HG02678 (cell line): ENCODE data around the gene CREB3L1.

ENCODE experiments used
- ATAC-seq: cut with Tn5 transposase; IDR thresholded peaks from one replicate; pipeline ENCODE4 v1.9.1; 2021; ENCODE audit warnings: mild to moderate bottlenecking, moderate library complexity; ENCODE audit not compliant: unreplicated experiment

Gene CREB3L1, protein sequence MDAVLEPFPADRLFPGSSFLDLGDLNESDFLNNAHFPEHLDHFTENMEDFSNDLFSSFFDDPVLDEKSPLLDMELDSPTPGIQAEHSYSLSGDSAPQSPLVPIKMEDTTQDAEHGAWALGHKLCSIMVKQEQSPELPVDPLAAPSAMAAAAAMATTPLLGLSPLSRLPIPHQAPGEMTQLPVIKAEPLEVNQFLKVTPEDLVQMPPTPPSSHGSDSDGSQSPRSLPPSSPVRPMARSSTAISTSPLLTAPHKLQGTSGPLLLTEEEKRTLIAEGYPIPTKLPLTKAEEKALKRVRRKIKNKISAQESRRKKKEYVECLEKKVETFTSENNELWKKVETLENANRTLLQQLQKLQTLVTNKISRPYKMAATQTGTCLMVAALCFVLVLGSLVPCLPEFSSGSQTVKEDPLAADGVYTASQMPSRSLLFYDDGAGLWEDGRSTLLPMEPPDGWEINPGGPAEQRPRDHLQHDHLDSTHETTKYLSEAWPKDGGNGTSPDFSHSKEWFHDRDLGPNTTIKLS

DNA sequence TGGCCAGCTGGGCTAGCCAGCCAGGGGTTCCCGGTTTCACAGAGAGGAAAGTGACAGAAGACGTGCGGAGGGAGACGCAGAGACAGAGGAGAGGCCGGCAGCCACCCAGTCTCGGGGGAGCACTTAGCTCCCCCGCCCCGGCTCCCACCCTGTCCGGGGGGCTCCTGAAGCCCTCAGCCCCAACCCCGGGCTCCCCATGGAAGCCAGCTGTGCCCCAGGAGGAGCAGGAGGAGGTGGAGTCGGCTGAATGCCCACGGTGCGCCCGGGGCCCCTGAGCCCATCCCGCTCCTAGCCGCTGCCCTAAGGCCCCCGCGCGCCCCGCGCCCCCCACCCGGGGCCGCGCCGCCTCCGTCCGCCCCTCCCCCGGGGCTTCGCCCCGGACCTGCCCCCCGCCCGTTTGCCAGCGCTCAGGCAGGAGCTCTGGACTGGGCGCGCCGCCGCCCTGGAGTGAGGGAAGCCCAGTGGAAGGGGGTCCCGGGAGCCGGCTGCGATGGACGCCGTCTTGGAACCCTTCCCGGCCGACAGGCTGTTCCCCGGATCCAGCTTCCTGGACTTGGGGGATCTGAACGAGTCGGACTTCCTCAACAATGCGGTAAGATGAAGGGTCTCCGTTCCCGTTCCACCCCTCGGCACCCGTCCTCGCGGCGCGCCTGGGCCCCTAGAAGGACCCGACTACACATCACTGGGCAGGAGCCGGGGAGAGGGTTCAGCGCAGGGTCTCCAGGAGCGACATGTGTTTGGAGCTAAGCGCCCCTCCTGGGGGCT, at the start of gene CREB3L1:
CREB3L1 (plus strand) TSS at position 41 of the 765 bp plus-strand sequence; CDS start at position 491, 450 bp downstream.
- ATAC-seq: no peak

- no peak for ATAC-seq
These were observed 48.2 kb upstream of the CREB3L1 start for GRCh38 chr11:46229230-46229629.

DNA sequence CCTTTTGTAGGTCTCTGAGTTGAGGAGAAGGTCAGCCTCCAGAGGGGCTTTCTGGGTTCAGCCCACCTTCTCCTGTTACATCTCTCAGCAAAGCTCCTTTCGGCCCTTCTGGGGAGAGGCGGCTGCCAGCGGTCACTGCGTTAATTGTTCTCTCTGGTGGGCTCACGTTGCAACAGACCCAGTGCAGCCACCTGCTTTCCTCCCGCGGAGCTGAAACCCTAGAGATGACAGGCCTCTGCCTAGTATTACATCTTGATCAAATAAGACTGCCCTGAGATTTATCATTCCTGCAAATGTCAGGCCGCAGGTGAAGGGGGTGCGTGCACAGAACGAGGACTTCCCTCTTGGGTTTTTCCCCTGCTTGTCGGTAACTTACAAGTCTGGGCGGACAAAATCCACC, 43.2 kb upstream of the CREB3L1 start:
- ATAC-seq: no peak

- no peak for ATAC-seq
These were observed 41.4 kb upstream of the CREB3L1 start for GRCh38 chr11:46235777-46236688.

- no peak for ATAC-seq
These were observed 40.6 kb upstream of the CREB3L1 start for GRCh38 chr11:46236918-46237247.

- peak; percentile 18 for ATAC-seq
These were observed 40.0 kb upstream of the CREB3L1 start for GRCh38 chr11:46237248-46238077.

DNA sequence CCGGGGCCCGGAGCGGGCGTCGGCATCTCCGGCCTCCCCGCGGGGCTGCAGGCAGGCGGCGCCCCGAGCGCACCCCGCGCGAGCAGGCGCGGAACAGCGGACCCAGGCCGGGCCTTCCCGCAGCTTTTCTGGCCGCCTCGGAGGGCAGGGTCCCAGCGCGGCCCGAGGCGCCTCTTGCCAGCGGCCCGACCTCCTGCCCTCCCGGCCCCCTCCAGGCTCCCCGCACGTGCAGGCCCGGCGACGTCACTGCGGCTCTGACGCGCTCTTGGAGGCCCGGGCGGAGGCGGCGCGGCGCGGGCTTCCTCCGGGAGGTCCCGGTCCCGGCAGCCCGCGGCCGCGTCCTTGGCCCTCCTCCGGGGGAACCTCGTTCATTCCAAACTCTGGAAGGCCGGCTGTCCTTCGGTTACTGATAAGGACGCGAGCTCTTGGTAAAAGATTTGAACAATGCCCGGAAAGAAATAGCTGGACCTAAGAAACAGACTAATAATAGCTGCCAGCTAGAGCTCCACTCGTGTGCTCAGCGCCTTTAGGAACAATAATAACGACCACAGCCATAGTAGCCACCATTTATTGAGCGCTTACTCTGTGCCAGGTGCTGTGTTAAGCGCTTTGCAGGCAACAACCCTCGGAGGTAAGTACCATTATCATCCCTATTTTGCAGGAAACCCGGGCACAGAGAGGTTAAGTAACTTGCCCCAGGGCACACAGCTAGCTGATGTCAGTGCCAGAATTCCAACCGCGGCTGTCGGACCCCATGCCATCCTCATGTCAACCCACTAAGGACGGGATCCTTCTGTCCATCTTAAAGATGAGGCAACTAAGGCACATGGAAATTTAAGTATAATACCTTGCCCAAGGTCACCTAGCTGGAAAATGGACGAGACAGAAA, 39.1 kb upstream of the CREB3L1 start:
- peak; percentile 41 for ATAC-seq

DNA sequence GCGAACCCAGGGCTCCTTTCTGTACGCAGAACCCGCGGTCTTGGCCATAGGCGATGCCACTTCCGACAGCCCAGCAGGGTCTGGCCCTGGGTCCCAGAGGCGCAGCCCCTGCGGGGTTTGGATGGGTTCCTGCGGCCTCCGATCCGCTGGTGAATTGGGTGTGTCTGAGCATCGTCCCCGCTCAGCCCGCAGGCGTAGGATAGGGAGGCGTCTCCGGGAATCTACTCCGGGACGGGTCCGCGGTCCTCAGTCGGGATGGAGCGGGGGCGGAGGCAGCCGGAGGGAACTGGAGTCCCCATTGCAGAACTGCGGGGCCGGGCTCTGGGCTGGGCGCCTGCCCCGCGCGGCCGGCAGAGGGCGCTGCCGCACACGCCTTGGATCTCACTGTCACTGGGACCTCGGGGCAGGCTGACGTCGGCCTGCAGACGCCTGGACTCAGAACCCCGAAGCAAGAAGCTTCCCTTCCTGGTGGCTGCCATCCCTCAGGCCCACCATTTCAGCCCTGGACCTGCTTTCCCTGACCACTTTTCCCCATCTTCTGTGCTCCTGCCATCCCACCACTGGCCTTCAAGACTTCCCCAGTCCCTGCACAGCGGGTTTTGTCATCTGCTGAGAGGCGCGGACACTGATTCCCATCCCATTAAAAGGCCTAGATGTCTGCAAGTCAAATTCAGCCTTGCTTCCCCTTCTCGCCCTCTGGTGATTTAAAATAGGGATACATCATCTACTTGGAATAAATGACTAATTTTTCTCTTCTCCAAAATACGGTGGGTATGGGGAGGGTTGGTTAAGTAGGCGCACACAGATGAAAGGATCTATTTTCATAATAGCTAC, 38.3 kb upstream of the CREB3L1 start:
- peak; percentile 59 for ATAC-seq

GRCh38 chr11:46239801-46240061, 37.7 kb upstream of the CREB3L1 start:
- no peak for ATAC-seq

DNA sequence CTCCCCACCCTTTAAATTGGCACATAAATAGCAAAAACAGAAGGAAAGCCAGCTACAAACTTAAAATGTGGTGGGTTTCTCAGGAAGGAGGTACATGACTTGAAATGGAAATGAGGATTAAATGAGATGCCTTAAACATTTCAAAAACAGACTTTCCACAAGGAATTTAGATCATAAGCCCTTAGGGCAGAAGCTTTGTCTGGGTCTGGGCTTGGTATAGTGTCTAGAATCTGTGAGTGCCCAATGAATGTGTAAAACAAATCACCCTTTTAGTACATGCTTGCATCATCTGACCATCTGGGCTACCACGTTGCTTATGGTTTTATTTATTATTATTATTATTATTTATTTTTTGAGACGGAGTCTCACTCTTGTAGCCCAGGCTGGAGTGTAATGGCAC, 37.1 kb upstream of the CREB3L1 start:
- no peak for ATAC-seq

- no peak for ATAC-seq
These were observed 36.6 kb upstream of the CREB3L1 start for GRCh38 chr11:46240861-46241260.

DNA sequence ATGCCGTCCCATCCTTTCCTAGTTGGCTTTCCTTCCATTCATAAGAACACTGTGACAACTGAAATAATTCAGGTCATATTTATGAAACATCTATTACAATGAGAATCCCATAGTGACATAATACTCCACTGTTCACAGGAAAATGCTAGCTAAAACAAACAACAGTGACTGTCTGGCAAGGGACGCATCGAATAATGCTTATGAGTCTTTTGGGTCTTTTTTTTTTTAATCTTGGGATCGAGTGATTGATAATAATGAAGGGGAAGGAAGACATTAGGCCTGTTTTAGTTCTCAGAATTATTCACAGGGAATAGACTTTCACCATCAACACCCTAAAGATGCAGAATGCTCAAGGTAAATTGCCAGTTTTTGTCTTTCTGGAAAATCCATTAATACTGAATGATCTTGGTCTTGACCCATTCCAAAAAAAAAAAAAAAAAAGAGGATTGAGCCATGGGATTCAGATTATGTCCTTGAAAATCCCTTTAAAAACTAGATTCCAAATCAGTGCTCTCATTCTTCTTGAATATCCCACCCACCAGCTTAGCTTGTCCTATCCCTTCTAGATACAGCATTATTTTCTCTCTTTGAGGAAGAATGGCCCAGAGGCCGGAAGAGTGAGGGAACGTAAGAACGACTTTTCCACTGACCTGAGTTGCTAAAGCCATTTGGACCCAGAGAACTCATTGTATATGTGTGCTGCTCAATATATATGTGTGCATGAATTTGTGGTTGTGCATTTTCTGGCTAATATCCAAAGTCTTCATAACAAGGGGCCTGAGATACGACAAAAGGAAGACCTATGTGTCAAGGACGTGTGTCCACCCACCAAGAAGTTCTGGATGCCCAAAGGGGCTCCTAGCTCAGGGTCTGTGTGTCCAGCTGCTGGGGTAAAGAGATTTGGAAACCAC, 35.2 kb upstream of the CREB3L1 start:
- ATAC-seq: no peak

GRCh38 chr11:46242952-46243795, 34.3 kb upstream of the CREB3L1 start:
- peak; percentile 81 for ATAC-seq

- ATAC-seq: no peak
These were observed 33.7 kb upstream of the CREB3L1 start for GRCh38 chr11:46243796-46244109.

- ATAC-seq: no peak
These were observed 30.9 kb upstream of the CREB3L1 start for GRCh38 chr11:46246521-46246920.

- no peak for ATAC-seq
These were observed 30.4 kb upstream of the CREB3L1 start for GRCh38 chr11:46247090-46247489.

- ATAC-seq: no peak
These were observed 29.8 kb upstream of the CREB3L1 start for GRCh38 chr11:46247659-46248058.
